GM23248 (cell line): ENCODE measurements around the gene PRR33.

ENCODE experiments used
- EZH2 ChIP-seq: fragments of 200-600 bp; sonication (generic); IDR thresholded peaks from 2 replicates; pipeline ENCODE4 v1.6.1; 2018; ENCODE audit warnings: antibody characterized with exemption, mild to moderate bottlenecking; ENCODE audit not compliant: insufficient read depth, poor library complexity, severe bottlenecking
- EZH2phosphoT487 ChIP-seq: fragments of 200-600 bp; sonication (generic); IDR thresholded peaks from 2 replicates; pipeline ENCODE4 v1.6.1; 2018; ENCODE audit warnings: antibody characterized with exemption, moderate library complexity, mild to moderate bottlenecking, low read depth; ENCODE audit not compliant: insufficient read depth

DNA sequence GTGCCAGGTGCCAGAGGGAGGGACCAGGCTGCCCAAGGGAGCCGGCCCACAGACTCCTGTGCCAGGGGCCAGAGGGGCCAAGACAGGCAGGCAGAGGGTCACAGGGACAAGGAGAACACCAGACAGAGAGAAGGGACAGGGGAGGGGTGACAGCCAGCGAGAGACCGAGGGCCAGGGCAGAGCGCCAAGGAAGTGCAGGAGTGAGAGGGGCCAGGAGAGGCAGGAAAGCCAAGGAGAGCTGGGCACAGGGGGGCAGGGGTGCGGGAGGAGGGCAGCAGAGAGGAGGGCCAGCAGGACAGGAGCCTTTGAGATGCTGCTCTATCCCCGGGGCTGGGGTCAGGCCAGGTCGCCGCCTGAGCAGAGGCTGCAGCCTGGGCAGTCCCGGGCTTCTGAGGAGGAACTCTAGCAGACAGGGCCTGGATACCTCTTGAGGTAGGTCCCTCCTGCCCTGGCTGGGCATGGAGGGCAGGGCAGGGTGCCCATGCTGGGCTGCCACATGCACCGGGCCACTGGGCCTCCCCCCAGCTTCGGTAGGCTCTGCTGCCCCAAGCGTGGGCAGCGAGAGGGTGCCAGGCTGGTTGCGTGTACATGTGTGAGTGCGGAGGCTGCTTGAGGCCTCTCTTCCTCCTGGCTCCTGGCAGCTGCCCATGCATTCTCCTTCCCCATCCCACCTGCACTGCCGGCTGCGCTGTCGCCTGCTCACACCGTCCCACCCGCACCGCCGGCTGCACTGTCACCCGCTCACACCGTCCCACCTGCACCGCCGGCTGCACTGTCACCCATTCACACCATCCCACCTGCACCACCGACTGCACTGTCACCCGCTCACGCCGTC is 26.6 kb downstream of the PRR33 start:
- TF ChIP-seq EZH2phosphoT487 (no peak), EZH2 (no peak)
